HT1080 (cell line): ENCODE data around the gene MRGPRG. TPM values are rescaled to one million over a fixed set of nuclear protein-coding genes. Genes with fewer than 3 reads are reported as not detected.
"Not testable (repeated sequence)": the region's sequence is repeated elsewhere in the genome, so short reads cannot be mapped to it uniquely, and the experiment has no call there.

Experiments
- DNase-seq: peaks from one replicate; pipeline ENCODE4 v3.0.0-alpha.2; 2015; ENCODE audit warnings: low read depth
- total RNA-seq: library from RNA; depleted of rRNA; stranded (reverse); fragments of >200 nt; shearing (Covaris generic); gene quantifications from 2 replicates; pipeline ENCODE4 v1.2.3, GENCODE V29; 2014; rRNA removed

MRGPRG gene
- total RNA-seq, 1 experiment from 2014 or later: not detected

DNA sequence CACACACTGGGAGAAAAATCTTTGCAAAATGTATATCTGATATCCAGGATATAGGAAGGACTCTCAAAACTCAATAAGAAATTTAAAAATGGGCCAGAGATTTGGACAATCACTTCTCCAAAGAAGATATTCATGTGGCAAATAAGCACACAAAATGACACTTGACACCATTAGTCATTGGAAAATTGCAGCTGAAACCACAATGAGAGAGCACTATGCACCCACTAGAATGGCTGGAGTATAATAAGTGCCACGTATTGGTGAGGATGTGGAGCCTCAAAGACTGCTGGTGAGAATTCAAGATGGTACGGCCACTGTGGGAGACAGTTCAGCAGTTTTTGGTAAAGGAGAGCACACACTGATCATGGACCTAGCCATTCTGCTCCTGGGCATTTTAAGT lies 40.7 kb downstream of the MRGPRG start:
- DNase-seq: peak; percentile 32

DNA sequence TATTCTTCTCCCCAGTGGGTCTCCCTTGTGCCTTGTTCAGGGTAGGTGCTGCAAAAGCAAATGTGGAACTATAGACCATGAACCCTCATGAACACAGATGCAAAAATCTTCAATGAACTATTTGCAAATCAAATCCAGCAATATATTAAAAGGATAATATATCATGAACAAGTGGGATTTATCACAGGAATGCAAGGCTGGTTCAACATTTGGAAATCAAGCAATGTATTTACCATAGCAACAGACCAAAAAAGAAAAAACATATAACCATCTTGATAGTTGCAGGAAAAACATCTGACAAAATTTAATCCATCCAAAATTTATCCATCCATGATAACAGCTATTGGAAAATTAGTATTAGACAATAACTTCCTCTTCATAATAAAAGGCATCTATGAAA lies 42.1 kb downstream of the MRGPRG start:
- no peak for DNase-seq

DNA sequence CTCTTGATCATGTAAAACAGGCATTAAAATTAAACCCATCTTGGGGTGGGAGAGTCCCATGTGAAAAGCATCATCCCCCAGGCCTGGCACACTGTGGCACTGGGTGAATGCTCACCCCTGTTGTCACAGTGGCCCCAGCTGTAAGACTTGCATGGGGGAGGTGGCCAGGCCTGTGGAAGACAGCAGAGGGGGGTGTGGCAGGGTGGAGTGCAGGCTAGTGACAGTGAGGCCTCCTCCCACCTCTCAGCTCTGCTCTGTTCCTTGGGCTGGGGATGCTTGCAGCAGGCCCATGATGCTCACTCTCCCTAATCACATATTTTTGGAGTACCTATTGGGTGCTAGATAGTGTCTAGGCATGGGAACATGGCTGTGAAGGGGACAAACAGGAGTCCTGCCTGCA lies 43.4 kb downstream of the MRGPRG start:
- no peak for DNase-seq

DNA sequence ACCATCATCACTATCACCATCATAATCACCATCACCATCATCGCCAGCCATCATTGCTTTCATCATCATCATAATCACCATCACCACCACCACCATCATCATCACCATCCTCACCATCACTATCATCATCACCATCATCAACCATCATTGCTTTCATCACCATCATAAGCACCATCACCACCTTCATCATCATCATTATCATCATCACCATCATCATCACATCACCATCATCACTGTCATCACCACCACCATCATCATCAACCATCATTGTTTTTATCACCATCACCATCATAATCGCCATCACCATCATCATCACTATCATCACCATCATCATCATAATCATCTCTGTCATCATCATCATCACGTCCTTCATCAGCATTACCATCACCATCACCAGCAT lies 44.2 kb downstream of the MRGPRG start:
- no peak for DNase-seq

DNA sequence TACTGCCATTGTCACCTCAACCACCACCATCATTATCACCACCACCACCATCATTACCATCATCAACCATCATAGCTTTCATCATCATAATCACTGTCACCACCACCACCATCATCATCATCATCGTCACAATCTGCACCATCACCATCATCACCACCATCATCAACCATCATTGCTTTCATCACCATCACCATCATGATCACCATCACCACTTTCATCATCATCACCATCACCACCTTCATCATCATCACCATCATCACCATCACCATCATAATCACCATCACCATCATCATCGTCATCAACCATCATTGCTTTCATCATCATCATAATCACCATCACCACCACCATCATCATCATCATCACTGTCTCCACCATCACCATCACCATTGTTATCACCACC lies 44.8 kb downstream of the MRGPRG start:
- no peak for DNase-seq

DNA sequence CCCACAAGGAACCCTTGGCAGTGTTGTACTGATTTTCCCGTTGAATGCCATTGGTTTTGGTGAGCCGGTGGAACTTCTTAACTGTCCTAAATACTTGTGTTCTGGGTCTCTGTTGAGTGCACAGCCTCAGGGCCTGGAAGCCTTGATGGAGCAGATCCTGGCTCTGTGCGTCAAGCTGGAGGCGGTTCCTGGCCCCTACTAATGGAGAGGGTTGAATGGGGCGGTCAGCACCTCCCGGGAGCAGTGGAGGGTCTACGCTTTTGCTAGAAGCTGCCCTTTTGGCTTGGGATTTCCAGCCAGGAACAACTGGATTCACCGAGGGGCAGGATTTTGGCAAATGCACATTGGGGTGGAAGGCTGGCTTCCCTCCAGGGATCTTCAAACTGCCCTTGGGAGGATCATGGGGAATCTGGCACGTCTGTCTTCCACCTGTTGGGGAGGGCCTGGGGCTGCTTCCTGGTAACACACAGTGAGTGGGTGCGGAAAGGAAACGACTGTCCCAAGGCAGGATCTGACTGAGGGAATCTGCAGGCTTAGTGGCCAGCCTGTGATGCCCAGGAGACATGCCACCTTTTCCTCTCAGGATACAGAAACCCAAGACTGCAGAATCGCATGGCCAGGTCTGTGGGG lies 46.6 kb downstream of the MRGPRG start:
- no peak for DNase-seq

DNA sequence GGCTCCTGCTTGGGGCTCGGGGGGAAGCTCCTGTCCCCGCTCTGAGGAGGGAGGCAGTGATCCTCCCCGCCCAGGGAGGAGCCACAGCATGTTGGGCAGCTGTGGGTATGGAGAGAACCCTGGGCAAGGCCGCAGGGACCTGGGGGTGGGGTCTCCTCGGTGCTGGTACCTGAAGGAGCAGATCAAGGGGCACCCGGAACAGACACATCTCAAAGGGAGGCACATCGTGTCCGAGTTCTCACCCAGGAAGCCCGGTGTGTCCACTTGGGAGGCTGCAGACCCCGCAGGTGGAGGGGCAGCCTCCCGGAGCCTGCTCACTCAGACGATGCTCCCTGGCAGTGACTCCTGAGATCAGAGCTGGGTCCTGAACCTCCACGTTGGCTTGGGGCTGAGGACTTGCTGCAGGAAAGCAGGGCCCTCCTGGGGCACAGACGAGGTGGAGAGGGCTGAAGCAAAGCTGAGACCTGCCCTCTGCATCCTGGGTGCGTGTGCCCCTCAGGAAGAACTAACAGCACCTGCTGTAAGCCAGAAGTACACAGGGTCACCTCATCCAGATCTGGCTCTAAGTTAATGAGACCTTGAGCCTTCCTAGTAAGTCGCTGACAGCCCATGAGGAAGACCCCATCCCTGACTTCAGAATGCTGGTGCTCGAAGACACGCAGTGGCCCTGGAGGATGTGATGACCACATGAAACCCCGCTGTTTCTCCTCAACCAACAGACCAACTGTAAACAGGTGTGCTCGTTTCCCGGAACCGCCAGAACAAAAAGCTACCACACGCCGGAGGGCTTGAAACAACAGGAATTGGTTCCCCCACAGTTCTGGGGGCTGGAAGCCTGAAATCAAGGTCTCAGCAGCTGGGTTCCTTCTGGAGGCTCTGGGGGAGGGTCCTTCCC lies 47.6 kb downstream of the MRGPRG start:
- DNase-seq: no peak

DNA sequence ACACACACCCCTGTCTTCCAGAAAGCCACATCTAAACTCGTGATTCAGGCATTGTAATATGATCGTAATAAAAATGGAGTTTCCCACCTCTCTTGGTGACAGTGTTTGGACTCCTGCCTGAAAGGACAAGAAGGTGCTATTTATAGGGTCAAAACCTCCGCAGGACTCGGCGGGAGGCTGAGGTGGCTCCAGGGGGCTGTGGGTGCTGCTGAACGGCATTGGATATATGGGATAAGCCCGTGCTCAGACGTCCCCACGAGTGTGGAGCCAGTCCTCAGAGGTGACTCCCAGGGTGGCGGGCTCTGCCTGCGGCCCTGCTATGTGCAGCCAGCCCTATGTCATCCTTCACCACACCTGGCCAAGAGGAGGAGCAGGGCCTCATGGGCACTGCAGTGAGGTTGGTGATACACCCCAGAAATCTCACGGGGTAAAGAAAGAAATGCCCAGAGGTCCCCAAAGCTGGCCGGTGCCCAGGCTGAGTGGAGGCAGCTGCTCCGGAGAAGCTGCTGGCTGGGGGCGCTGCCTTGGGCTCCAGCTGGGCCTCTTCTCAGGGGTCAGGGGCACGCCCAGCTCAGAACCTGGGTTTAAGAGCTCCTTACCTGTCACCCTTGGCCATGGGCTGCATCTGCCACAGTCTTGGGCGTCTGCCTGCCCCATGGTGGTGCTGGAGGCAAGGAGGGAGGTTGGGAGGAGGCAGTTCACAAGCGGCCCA lies 48.4 kb downstream of the MRGPRG start:
- no peak for DNase-seq

DNA sequence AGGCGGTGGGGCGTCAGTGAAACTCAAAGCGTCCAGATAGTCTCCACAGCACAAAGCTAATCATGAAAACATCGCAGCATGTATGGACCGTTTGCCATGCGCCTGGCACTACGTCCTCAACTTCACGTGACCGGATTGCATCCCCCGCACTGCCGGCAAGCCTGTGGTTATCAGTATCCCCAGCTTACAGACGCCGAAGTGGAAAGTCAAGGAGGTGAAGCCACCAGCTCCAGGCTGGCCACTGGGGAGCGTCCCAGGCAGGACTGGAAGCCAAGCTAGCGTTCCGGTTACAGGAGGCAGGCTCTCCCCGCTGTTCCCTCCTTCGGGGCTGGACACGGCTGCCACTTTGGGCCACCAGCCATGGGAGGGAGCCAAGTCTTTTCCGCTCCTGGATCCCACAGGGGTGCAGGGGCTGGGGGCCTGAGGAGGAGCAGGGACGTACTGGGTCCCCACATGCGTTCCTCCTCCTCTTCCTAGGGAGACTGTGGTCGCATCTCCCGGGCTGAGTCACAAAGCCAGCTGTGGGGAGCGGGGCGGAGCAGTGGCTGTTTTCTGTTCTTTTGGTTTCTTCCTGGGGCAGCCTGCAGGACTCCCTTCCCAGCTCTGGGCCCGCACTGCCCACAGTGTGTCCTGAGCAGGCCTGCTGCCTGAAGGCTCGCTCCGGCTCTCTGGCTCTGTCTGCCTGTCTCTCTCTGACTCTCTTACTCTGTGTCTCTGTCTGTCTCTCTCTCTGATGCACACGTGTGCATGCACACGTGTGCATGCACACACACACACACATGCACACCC lies 49.2 kb downstream of the MRGPRG start:
- DNase-seq: peak; percentile 83

DNA sequence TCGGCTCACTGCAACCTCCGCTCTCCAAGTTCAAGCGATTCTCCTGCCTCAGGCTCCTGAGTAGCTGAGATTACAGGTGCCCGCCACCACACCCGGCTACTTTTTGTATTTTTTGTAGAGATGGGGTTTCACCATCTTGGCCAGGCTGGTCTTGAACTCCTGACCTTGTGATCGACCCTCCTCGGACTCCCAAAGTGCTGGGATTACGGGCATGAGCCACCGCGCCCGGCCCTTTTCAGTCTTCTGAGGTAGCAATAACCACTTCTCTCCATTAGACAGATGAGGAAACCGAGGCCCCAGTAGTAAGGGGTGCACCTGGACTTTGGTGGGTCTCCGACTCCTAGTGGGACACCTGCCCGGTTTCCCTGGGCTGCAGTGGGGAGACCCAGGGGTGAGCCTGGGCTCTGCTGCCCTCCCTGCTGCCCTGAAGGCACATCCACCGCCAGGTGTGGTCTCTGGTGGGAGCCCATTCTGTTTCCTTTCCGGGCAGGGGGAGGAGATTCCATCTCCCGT lies 49.8 kb downstream of the MRGPRG start:
- DNase-seq: not testable (repeated sequence)

Other genes with a start within 250 kb of the MRGPRG start
- 113 and 119 TPM in 2 replicates for gene NAP1L4, start 226.5 kb downstream of the MRGPRG start, total RNA-seq
- gene CARS1, start 161.4 kb downstream of the MRGPRG start, total RNA-seq: 83.1 and 91.5 TPM in 2 replicates
- 9.6 and 14.1 TPM in 2 replicates for gene OSBPL5, start 53.5 kb downstream of the MRGPRG start, total RNA-seq
- not detected in 2 replicates for gene MRGPRE, start 13.6 kb upstream of the MRGPRG start, total RNA-seq
- gene ZNF195, start 160.3 kb upstream of the MRGPRG start, total RNA-seq: 24.5 and 26.6 TPM in 2 replicates